KMS-11 (cell line): ENCODE data around the gene MYRIP.

Experiments used
- H2AFZ ChIP-seq: fragments of 200-600 bp; sonication (generic); 2 replicates; pipeline ENCODE4 v1.6.1; 2016; ENCODE audit warnings: antibody characterized with exemption, mixed run types, low read depth
- H3K27ac ChIP-seq: fragments of 200-600 bp; sonication (generic); 2 replicates; pipeline ENCODE4 v1.6.1; 2016; ENCODE audit warnings: mild to moderate bottlenecking, mixed run types
- H3K27me3 ChIP-seq: fragments of 200-600 bp; sonication (generic); 2 replicates; pipeline ENCODE4 v1.6.1; 2017; ENCODE audit warnings: mild to moderate bottlenecking, low read depth, mixed run types, moderate library complexity; ENCODE audit not compliant: insufficient read depth
- H3K36me3 ChIP-seq: fragments of 200-600 bp; sonication (generic); 2 replicates; pipeline ENCODE4 v1.6.1; 2017; ENCODE audit warnings: mild to moderate bottlenecking, mixed run types; ENCODE audit not compliant: insufficient read depth
- H3K4me1 ChIP-seq: fragments of 200-600 bp; sonication (generic); 2 replicates; pipeline ENCODE4 v1.6.1; 2016; ENCODE audit warnings: mild to moderate bottlenecking, low read depth, mixed run types; ENCODE audit not compliant: poor library complexity, severe bottlenecking
- H3K4me2 ChIP-seq: fragments of 200-600 bp; sonication (generic); 2 replicates; pipeline ENCODE4 v1.7.0; 2016; ENCODE audit warnings: mild to moderate bottlenecking, mixed run types
- H3K4me3 ChIP-seq: fragments of 200-600 bp; sonication (generic); IDR thresholded peaks from 2 replicates; pipeline ENCODE4 v1.6.1; 2017; ENCODE audit warnings: low read depth, low read length, mixed read lengths; ENCODE audit not compliant: insufficient read depth
- H3K79me2 ChIP-seq: fragments of 200-600 bp; sonication (generic); 2 replicates; pipeline ENCODE4 v1.6.1; 2016; ENCODE audit warnings: low read depth, mixed run types; ENCODE audit not compliant: insufficient read depth
- H3K9ac ChIP-seq: fragments of 200-600 bp; sonication (generic); 2 replicates; pipeline ENCODE4 v1.6.1; 2016; ENCODE audit warnings: mild to moderate bottlenecking, mixed run types
- H4K20me1 ChIP-seq: fragments of 200-600 bp; sonication (generic); 2 replicates; pipeline ENCODE4 v1.6.1; 2016; ENCODE audit warnings: mild to moderate bottlenecking, mixed run types; ENCODE audit not compliant: insufficient read depth
- CTCF ChIP-seq: fragments of 200-600 bp; sonication (generic); conservative IDR thresholded peaks from 2 replicates; pipeline ENCODE4 v1.6.1; 2017; ENCODE audit warnings: low read depth, mild to moderate bottlenecking, antibody characterized with exemption, low read length, moderate library complexity, mixed read lengths

MYRIP gene

GRCh38 chr3:39882111-39882510 is 72.7 kb downstream of the MYRIP start:
- H3K27me3 ChIP-seq, result no peaks in the 10 kb centered on the region
- no peak overlapping the region for H3K27ac ChIP-seq
- no peaks in the 10 kb centered on the region for H3K4me1 ChIP-seq
- no peak overlapping the region for H3K4me3 ChIP-seq
- H3K79me2 ChIP-seq, result no peaks in the 10 kb centered on the region
- no peak overlapping the region for H3K9ac ChIP-seq
- TF ChIP-seq CTCF, result no peak
- H4K20me1 ChIP-seq, result no peaks in the 10 kb centered on the region
- H3K4me2 ChIP-seq, result no peak overlapping the region
- no peaks in the 10 kb centered on the region for H3K36me3 ChIP-seq
- no peak overlapping the region for H2AFZ ChIP-seq

- no peak overlapping the region for H2AFZ ChIP-seq
These were observed 82.7 kb downstream of the MYRIP start for GRCh38 chr3:39892068-39892467.

DNA sequence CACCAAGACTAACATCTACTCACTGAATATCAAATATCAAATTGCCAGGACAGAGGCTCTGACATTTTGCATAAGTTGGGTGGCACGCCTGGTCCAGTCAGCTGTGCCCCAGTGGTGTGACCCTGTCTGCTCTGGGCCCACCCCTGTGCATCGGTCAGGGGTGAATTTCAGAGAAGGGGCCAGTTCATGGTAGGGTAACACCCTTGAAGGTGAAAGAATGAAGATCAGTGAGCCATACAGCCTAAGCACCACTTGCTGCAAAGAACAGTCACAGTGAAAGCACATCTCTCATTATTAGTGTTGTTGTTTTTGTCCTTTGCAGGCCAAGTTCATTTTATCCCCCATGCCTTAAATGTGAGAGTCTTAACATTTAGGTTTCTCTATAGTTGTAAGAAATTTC is 86.8 kb downstream of the MYRIP start:
- TF ChIP-seq CTCF, result no peak
- Histone ChIP-seq H3K27ac (no peak overlapping the region), H3K79me2 (no peaks in the 10 kb centered on the region), H3K4me2 (no peak overlapping the region), H3K4me3 (no peak overlapping the region), H3K27me3 (no peaks in the 10 kb centered on the region), H3K9ac (no peak overlapping the region), H4K20me1 (no peaks in the 10 kb centered on the region), H3K4me1 (no peaks in the 10 kb centered on the region), H3K36me3 (no peaks in the 10 kb centered on the region), H2AFZ (no peak overlapping the region)

More at GRCh38 chr3:39892068-39892467, 82.7 kb downstream of the MYRIP start:
- Histone ChIP-seq H3K4me1 (no peaks in the 10 kb centered on the region), H3K36me3 (no peaks in the 10 kb centered on the region), H3K9ac (no peak overlapping the region), H3K4me2 (no peak overlapping the region), H4K20me1 (no peaks in the 10 kb centered on the region), H3K4me3 (no peak overlapping the region), H3K79me2 (no peaks in the 10 kb centered on the region), H3K27ac (no peak overlapping the region), H3K27me3 (no peaks in the 10 kb centered on the region)
- TF ChIP-seq CTCF, result no peak

- Histone ChIP-seq H3K79me2 (no peaks in the 10 kb centered on the region), H3K9ac (no peak overlapping the region), H3K27ac (no peak overlapping the region), H2AFZ (no peak overlapping the region), H3K4me2 (no peak overlapping the region), H4K20me1 (no peaks in the 10 kb centered on the region), H3K36me3 (no peaks in the 10 kb centered on the region), H3K4me3 (no peak overlapping the region), H3K27me3 (no peaks in the 10 kb centered on the region), H3K4me1 (no peaks in the 10 kb centered on the region)
- no peak for TF ChIP-seq CTCF
These were observed 91.1 kb downstream of the MYRIP start for GRCh38 chr3:39900462-39901002.
